ACHN (cell line): ENCODE data around the gene C1orf146.
"Not testable (repeated sequence)": the region's sequence is repeated elsewhere in the genome, so short reads cannot be mapped to it uniquely, and the experiment has no call there.

Source experiments
- DNase-seq: peaks from one replicate; pipeline ENCODE4 v3.0.0-alpha.2; 2015
- in situ Hi-C: cut with HindIII; loops from 2 replicates; pipeline ENCODE4 v1.10.0; 2017; ENCODE audit warnings: low sequenced_read_pairs, low pct_ligation_motif_present, low pct_unique_long_range_greater_than_20kb

Gene C1orf146

DNA sequence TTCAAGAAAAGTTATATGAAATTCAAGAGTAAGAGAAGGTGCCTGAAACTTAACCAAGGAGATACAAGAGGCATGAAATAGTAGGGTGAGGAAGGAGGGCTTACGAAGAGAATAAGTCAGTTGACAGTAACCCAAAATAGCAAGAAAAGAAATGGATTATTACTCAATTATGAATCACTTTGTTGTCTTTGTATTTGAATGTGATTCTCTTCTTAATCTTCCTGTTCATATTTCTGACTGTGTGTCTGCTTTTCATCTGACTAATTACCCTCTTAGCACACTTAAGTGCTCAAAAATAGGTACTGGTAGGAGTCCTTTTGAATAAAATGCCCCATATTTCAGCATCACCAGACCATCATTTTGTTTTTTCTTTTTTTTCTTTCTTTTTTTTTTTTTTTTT, 41.6 kb downstream of the C1orf146 start:
- no peak for DNase-seq
- in situ Hi-C loops: no loop called here

DNA sequence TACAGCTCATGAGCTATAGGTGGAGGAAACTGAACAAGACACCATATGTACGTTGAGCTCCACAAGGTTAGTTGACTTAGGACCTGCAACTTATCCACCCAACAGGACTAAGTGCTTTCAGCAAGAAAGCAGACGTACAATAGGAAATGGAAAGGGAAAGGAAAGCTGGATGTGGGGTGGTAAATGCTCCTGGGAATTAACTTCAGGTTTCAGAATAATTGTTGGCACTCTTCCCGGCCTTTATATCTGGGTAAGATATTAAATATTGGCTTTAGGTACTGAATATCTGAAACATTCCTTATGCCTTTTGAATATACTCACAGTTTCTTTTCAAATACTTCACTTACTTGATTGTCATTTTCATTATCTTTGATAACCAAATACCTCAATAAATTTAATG, 44.8 kb downstream of the C1orf146 start:
- in situ Hi-C loops: no loop called here
- DNase-seq: no peak

DNA sequence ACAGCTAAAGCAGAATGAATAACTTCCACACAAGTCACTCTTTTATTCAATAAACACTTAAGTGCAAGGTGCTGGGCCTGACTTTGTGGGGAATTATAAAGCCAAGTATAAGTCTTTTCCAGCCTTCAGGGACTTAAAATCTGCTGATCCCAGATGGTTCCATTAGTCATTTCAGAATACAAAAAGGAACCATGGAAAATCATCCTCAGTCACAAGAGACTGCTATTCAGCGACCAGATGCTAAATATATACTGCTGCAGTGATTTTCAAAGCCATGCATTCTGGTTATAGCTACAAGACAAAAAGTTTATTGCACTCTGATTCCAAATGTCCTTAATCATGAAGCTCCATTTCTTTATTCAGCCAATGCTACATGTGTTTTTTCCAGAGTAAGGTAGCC, 55.3 kb downstream of the C1orf146 start:
- in situ Hi-C loops: no loop called here
- no peak for DNase-seq

DNA sequence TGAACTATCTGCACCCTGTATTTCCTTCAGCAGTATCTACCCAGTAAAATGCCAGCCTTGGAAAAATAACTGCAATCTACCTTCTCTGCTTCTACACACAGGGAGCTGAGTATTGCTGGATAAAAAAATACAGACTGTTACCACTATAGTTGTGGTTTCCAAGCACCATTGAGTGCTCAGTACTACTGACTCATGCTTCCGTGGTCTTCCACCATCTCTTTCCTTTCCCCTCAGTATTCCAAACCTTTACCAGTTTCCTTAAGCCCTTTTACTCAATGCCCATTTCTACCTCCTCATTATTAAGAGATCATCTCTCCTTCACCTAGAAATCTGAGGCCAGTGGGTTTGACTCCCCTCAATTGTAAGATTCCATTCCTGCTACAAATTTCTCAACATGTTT, 57.2 kb downstream of the C1orf146 start:
- in situ Hi-C loops: no loop called here
- peak; percentile 13 for DNase-seq

DNA sequence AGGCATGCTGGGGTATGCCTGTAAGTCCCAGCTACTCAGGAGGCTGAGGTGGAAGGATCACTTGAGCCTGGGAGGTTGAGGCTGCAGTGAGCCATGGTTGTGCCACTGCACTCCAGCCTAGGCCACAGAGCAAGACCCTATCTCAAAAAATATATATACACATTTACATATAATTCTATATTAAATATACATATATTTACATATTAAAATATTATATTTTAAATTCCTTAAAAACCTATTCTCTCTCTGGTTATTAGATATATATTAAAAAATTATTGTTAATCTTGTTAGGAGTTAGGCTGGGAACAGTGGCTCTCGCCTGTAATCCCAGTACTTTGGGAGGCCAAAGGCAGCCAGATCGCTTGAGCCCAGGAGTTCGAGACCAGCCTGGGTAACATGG, 58.4 kb downstream of the C1orf146 start:
- DNase-seq: no peak
- in situ Hi-C loops: no loop called here

DNA sequence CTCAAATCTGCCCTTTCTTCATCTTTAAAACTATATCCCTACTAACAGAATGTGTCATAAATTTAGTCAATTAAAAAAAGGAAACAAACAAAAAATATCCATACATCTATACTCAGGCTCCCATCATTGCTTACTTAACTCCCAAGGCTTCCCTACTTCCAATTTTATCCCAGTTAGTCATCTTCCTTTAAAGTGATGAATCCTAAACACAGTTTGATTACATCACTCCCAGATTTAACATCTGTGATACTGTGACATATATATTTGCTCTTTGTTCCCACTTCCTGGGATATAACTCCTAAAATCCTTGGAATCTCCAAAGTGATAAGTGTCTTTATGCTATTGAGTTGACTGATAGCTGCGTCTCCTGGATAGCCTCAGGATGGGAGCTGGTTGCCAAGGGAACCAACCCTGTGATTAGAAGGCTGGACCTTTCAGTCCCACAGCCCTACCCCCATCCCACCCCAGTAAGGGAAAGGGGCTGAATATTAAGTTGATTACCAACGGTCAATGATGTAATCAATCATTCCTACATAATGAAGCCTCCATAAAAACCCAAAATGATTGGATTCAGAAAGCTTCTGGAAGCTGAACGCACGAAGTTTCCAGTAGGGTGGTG, 59.5 kb downstream of the C1orf146 start:
- in situ Hi-C loops: no loop called here
- no peak for DNase-seq

DNA sequence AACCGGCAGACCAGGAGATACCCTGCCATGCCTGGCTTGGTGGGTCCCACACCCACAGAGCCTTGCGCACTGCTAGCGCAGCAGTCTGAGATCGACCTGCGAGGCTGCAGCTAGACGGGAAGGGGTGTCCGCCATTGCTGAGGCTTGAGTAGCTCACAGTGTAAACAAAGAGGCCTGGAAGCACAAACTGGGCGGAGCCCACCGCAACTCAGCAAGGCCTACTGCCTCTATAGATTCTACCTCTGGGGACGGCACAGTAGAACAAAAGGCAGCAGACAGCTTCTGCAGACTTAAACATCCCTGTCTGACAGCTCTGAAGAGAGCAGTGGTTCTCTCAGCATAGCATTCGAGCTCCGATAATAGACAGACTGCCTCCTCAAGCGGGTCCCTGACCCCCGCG, 62.1 kb downstream of the C1orf146 start:
- DNase-seq, in situ Hi-C loops: not testable (repeated sequence)

DNA sequence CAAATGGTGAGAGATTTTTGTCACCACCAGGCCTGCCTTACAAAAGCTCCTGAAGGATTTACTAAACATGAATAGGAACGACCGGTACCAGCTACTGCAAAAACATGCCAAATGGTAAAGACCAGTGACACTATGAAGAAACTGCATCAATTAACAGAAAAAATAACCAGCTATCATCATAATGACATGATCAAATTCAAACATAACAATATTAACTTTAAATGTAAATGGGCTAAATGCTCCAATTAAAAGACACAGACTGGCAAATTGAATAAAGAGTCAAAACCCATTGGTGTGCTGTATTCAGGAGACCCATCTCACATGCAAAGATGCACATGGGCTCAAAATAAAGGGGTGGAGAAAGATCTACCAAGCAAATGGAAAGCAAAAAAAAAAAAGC, 63.7 kb downstream of the C1orf146 start:
- in situ Hi-C loops, DNase-seq: not testable (repeated sequence)

DNA sequence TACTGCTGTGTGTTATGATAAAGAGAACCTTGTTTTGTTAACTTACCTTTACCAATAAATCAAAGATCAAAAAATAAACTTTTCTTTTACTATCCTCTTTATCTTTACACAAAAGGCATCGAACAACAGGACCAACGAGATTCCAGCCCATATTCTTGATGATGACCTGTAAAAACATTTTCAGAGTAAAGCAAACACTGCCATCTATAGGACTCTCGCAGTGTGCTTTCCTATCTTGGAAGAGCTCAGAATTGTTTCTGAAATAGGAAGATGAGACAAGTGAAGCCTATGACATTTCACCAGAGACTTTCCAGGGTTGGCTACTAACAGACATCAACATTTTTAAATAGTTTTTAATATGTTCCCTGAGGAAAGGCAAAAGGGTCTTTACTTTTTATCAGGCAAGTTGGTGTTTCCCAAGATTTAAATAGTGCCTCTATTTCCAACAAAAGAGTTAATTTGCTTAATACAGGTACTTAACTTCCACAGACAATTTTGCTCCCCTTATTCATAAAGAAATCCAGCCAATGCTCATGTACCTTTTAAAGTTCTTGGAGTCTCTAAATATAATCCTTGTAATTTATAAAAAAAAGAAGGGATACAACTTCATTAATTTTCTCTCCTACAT, 73.8 kb downstream of the C1orf146 start:
- peak; percentile 53 for DNase-seq
- in situ Hi-C loops: no loop called here
